Progenitor cell of endocrine pancreas (in vitro differentiated cells): Measurements from ENCODE around the gene CREB3L1. TPM values are rescaled to one million over a fixed set of nuclear protein-coding genes. Genes with fewer than 3 reads are reported as not detected.
A peak's percentile ranks its signal among the peaks of the same experiment; 100 is the strongest.

Experiments used
- DNase-seq: peaks from one replicate; pipeline ENCODE4 v3.0.0; 2021; ENCODE audit warnings: low spot score; ENCODE audit not compliant: unreplicated experiment
- H3K27ac Mint-ChIP-seq: 2 replicates; pipeline ENCODE4 v1.8.0; 2021; ENCODE audit warnings: mild to moderate bottlenecking, moderate library complexity, mixed read lengths
- H3K27me3 Mint-ChIP-seq: 2 replicates; pipeline ENCODE4 v1.8.0; 2021; ENCODE audit warnings: mixed read lengths
- H3K36me3 Mint-ChIP-seq: 2 replicates; pipeline ENCODE4 v1.8.0; 2022; ENCODE audit warnings: mixed read lengths; ENCODE audit not compliant: insufficient read depth
- H3K4me1 Mint-ChIP-seq: 2 replicates; pipeline ENCODE4 v1.8.0; 2021; ENCODE audit warnings: low read depth, mixed read lengths
- H3K4me3 Mint-ChIP-seq: 2 replicates; pipeline ENCODE4 v1.8.0; 2021; ENCODE audit warnings: low read depth, mild to moderate bottlenecking, moderate library complexity, mixed read lengths
- H3K9me3 Mint-ChIP-seq: 2 replicates; pipeline ENCODE4 v1.8.0; 2021; ENCODE audit warnings: low read depth, mixed read lengths
- total RNA-seq: library from RNA; stranded (reverse); gene quantifications from 2 replicates; pipeline ENCODE4 v1.2.1, GENCODE V29; 2021
- TF ChIP-seq, protein P1 (sequence below): fragments of 200-600 bp; sonication (generic); IDR thresholded peaks from one replicate; pipeline ENCODE4 v1.5.0; 2021; ENCODE audit warnings: antibody characterized with exemption, mild to moderate bottlenecking; ENCODE audit not compliant: unreplicated experiment

Gene CREB3L1
- total RNA-seq, 1 donor from 2014 or later = 9.6 TPM

DNA sequence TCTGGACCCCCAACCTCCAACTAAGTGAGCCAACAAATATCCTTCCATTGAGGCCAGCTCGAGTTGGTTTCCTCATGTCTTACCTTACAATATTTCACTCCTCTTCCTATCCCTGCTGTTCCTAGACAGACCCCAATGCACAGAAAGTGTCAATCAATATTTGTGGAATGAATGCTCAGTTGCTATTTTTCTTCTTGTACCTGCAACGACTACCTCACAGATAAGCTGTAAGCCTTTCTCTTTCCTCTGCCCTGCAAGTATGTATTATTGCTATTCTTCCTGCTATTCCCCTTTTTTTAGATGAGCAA is 26.8 kb upstream of the CREB3L1 start:
- Mint-ChIP-seq H3K27ac (no peak overlapping the region), H3K27me3 (no peaks in the 10 kb centered on the region), H3K9me3 (no peaks in the 10 kb centered on the region), H3K4me3 (no peak overlapping the region), H3K36me3 (no peaks in the 10 kb centered on the region), H3K4me1 (peaks cover 33% of the 10 kb centered on the region)
- no peak for DNase-seq
- TF ChIP-seq, protein P1, sequence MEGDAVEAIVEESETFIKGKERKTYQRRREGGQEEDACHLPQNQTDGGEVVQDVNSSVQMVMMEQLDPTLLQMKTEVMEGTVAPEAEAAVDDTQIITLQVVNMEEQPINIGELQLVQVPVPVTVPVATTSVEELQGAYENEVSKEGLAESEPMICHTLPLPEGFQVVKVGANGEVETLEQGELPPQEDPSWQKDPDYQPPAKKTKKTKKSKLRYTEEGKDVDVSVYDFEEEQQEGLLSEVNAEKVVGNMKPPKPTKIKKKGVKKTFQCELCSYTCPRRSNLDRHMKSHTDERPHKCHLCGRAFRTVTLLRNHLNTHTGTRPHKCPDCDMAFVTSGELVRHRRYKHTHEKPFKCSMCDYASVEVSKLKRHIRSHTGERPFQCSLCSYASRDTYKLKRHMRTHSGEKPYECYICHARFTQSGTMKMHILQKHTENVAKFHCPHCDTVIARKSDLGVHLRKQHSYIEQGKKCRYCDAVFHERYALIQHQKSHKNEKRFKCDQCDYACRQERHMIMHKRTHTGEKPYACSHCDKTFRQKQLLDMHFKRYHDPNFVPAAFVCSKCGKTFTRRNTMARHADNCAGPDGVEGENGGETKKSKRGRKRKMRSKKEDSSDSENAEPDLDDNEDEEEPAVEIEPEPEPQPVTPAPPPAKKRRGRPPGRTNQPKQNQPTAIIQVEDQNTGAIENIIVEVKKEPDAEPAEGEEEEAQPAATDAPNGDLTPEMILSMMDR = no peak

DNA sequence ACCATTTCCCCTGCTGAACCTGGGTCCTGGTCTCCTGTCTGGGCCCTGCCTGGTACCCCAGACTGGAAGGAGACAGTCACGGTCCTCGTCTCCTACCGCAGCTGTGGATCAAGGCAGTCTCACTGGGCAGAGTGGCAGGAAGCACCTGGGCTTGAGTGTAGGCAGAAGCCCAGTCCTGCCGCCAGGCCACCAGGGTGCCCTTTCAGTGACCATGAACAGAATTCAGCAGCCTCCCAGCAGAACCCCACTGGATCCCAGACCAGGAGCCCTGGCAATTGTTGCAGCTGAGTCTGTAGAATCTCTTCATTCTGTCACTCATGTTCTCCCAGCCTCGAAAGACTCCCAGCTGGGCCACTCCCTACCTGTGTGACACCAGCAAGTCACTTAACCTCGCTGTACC is 25.5 kb upstream of the CREB3L1 start:
- TF ChIP-seq, protein P1 = peak; percentile 11
- Mint-ChIP-seq H3K4me3 (no peak overlapping the region), H3K9me3 (no peaks in the 10 kb centered on the region), H3K36me3 (no peaks in the 10 kb centered on the region), H3K27ac (peak overlapping the region; percentile 79), H3K27me3 (no peaks in the 10 kb centered on the region), H3K4me1 (peaks cover 33% of the 10 kb centered on the region)
- DNase-seq = no peak

DNA sequence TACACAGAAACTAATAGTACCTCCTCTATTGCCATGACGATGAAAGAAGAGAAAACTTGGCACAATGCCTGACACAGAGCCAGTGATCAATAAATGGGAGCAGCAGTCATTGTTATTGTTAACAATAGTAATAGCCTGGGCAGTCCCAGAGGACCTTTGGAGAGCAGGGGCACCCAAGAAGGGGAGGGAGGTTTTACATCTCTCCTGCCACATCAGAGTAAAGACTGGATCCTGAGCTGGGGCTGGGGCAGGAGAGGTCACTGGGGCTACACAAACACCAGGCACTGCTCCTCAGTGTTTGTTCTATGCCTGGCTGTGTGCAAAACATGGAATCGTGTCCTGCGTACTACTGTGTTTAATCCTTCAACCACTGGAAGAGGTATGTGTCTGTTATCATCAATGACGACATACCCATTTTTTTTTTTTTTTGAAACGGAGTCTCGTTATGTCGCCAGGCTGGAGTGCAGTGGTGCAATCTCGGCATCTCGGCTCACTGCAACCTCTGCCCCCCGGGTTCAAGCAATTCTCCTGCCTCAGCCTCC is 25.0 kb upstream of the CREB3L1 start:
- Mint-ChIP-seq H3K27ac (peak overlapping the region; percentile 79), H3K27me3 (no peaks in the 10 kb centered on the region), H3K4me3 (no peak overlapping the region), H3K4me1 (peaks cover 33% of the 10 kb centered on the region), H3K36me3 (no peaks in the 10 kb centered on the region), H3K9me3 (no peaks in the 10 kb centered on the region)
- DNase-seq = no peak
- TF ChIP-seq, protein P1 = no peak

DNA sequence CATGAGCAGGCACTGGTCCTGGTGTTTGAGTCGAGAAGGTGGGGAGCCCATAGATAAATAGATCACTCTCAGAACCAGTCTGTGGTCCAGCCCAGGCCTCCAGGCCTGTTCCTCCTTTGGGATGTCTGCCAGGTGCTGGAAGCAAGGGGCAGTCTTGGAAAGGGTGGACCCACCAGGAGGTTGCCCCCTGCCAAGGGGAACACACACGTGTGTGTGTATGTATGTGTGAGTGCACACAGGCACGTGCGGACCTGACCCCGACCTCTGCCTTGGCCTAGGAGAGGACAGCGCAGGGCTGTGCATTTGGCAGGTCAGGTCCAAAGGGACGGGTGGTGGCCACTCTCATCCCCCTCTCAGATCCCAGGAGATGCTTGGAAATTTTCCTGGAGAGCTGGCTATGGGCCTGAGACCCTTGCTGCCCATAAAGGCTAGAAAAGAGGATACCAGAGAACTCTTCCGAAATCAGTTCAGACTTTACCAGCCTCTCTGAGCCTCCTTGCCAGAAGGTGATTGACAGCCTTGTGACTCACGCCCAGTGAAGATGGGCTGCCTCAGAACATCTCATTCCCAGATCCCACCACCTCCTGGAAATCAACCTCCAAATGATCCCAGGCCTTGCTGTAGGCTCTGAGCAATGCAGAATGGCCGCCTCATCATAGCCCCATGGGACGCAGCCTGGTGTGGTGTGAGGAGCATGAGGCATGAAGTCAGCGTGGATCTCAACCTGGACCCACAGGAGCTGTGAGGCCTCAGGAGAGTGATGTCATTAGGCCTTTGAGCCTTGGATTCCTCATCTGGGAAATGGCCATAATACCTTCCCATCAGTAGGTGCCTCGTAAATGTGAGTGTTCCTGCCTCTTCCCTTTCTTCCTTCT is 24.0 kb upstream of the CREB3L1 start:
- DNase-seq = no peak
- Mint-ChIP-seq H3K36me3 (no peaks in the 10 kb centered on the region), H3K27ac (peak overlapping the region; percentile 79), H3K4me1 (peaks cover 33% of the 10 kb centered on the region), H3K4me3 (no peak overlapping the region), H3K9me3 (no peaks in the 10 kb centered on the region), H3K27me3 (no peaks in the 10 kb centered on the region)
- TF ChIP-seq, protein P1 = no peak

DNA sequence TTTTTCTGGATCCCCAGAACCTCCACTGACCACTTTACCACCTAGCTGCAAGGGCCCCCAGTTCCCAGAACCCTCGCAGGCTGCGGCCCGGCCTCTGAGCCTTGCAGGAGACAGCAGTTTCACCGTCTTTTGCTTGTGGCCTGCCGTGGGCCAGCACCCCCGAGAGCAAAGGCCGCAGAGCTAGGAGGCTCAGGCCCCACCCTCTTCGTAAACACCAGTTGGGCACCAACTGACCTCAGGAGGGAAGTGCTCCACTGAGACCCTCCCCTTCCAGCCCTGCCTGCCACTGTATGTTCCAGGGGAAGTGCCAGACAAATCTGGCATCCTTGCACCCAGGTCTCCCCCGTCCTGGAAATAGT is 23.4 kb upstream of the CREB3L1 start:
- Mint-ChIP-seq H3K4me1 (peaks cover 29% of the 10 kb centered on the region), H3K27ac (peak overlapping the region; percentile 74), H3K4me3 (no peak overlapping the region), H3K36me3 (no peaks in the 10 kb centered on the region), H3K27me3 (no peaks in the 10 kb centered on the region), H3K9me3 (no peaks in the 10 kb centered on the region)
- no peak for DNase-seq
- TF ChIP-seq, protein P1 = no peak
